ENCODE data around the gene IL25. TPM values are rescaled to one million over a fixed set of nuclear protein-coding genes. Genes with fewer than 3 reads are reported as not detected.
"Not testable (repeated sequence)": the region's sequence is repeated elsewhere in the genome, so short reads cannot be mapped to it uniquely, and the experiment has no call there.

The IL25 gene
- total RNA-seq, 1 donor from 2014 or later, result not detected

DNA sequence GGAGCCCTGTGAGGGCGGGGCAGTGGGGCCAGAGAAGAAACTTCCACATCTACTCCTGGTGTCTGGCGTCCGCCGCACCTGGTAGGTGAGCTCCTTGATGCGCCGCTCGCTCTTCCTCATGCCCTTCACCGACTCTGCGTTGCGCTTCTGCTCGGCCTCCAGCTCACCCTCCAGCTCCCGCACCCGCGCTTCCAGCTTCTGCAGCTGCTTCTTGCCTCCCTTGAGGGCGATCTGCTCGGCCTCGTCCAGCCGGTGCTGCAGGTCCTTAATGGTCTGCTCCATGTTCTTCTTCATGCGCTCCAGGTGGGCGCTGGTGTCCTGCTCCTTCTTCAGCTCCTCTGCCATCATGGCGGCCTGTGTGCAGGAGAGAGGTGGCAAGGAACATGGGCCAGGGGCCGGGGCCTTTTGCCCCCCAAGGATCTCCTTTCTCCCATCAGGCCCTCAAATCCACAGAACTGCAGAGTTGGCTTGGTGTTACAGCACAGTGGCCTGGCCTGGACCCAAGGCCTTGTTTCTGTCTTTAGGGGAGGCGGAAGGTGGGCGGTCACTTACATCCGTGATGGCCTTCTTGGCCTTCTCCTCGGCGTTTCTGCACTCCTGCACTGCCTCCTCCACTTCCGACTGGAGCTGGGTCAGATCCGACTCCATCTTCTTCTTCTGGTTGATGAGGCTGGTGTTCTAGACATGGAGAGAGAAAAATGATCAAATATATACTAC lies 11.9 kb downstream of the IL25 start:
- no peak for DNase-seq (ENCODE audit: low read depth)
- H3K4me3 ChIP-seq (ENCODE audit: low read depth, low read length), result no peak overlapping the region
- TF ChIP-seq, protein P1, sequence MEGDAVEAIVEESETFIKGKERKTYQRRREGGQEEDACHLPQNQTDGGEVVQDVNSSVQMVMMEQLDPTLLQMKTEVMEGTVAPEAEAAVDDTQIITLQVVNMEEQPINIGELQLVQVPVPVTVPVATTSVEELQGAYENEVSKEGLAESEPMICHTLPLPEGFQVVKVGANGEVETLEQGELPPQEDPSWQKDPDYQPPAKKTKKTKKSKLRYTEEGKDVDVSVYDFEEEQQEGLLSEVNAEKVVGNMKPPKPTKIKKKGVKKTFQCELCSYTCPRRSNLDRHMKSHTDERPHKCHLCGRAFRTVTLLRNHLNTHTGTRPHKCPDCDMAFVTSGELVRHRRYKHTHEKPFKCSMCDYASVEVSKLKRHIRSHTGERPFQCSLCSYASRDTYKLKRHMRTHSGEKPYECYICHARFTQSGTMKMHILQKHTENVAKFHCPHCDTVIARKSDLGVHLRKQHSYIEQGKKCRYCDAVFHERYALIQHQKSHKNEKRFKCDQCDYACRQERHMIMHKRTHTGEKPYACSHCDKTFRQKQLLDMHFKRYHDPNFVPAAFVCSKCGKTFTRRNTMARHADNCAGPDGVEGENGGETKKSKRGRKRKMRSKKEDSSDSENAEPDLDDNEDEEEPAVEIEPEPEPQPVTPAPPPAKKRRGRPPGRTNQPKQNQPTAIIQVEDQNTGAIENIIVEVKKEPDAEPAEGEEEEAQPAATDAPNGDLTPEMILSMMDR (conservative IDR thresholded peaks at IDR 0.05; ENCODE audit: low read depth, low read length), result no peak

DNA sequence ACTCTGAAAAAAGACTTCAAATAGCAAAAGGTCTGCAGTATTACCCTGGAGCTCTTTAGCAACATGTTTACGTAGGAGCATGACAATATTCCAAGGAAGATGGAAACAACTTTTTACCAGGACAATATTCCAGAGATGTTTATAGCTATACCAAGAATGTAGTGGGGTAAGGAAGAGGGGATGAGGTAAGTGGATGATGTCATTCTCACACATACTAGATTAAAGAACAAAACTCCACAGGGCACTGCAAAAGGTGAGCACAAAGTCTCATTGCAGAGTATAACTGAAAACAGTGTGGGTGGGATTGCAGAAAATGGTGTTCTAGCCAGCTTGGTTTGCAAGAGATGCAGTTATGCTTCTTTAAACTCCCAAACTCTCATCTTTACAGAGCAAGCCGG lies 12.6 kb downstream of the IL25 start:
- H3K4me3 ChIP-seq (ENCODE audit: low read depth, low read length), result no peak overlapping the region
- no peak for DNase-seq (ENCODE audit: low read depth)
- TF ChIP-seq, protein P1 (conservative IDR thresholded peaks at IDR 0.05; ENCODE audit: low read depth, low read length), result no peak

DNA sequence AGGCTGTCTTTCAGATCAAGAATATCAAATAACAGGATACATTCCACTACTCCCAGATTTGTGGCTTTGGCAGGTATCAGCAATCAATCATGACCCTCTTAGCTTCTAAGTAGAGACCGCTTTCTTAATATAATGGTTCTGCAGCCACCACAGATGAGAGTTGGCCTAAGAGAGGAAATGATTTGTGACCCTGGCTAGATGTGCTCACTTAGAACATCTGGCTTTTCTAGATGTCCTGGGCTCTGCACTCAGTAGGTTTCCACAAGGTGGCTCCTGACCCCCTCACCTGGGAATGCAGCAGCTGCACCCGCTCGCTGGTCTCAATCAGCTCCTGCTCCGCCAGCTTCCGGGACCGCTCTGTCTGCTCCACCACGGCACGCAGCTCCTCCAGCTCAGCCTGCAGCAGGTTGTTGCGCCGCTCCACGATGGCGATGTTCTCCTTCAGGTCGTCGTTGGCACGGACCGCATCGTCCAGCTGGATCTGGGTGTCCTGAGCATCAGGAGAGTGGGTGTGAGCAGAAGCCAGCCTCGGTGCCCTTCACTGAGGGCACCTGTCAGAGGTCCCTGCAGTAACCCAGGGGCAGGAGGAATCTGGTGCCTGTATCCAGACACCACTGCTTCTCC lies 13.1 kb downstream of the IL25 start:
- TF ChIP-seq, protein P1 (conservative IDR thresholded peaks at IDR 0.05; ENCODE audit: low read depth, low read length), result no peak
- no peak for DNase-seq (ENCODE audit: low read depth)
- H3K4me3 ChIP-seq (ENCODE audit: low read depth, low read length), result no peak overlapping the region

DNA sequence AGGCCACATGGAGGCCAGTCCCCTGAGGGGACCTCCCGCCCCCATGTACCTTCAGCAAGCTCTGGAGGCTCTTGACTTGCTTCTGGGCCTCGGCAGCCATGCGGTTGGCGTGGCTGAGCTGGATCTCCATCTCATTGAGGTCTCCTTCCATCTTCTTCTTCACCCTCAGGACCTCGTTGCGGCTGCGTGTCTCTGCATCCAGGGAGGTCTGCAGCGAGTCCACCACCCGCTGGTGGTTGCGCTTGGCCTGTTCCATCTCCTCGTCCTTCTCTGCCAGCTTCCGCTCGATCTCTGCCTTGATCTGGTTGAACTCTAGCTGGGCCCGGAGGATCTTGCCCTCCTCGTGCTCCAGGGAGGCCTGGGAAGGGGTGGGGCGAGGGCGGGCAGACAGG lies 13.7 kb downstream of the IL25 start:
- H3K4me3 ChIP-seq (ENCODE audit: low read depth, low read length); DNase-seq (ENCODE audit: low read depth): not testable (repeated sequence)

DNA sequence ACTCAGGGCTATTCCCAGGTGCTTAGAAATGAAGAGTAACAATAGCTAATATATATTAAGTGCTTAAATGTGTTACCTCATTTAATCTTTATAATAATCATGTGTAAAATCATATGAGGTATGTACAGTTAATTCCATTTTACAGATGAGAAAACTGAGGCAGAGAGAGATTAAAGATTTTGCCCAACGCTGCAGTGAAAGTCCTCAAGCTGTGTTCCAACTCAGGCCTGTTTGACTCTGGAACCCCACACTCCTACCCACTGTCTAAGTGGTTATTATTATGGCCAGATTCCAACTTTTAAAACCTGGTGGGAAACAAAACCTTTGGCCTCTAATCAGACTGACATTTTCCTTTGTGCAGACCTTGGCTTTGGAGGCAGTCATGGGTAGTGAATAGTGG lies 14.4 kb downstream of the IL25 start:
- no peak overlapping the region for H3K4me3 ChIP-seq (ENCODE audit: low read depth, low read length)
- DNase-seq (ENCODE audit: low read depth), result no peak
- TF ChIP-seq, protein P1 (conservative IDR thresholded peaks at IDR 0.05; ENCODE audit: low read depth, low read length), result no peak

DNA sequence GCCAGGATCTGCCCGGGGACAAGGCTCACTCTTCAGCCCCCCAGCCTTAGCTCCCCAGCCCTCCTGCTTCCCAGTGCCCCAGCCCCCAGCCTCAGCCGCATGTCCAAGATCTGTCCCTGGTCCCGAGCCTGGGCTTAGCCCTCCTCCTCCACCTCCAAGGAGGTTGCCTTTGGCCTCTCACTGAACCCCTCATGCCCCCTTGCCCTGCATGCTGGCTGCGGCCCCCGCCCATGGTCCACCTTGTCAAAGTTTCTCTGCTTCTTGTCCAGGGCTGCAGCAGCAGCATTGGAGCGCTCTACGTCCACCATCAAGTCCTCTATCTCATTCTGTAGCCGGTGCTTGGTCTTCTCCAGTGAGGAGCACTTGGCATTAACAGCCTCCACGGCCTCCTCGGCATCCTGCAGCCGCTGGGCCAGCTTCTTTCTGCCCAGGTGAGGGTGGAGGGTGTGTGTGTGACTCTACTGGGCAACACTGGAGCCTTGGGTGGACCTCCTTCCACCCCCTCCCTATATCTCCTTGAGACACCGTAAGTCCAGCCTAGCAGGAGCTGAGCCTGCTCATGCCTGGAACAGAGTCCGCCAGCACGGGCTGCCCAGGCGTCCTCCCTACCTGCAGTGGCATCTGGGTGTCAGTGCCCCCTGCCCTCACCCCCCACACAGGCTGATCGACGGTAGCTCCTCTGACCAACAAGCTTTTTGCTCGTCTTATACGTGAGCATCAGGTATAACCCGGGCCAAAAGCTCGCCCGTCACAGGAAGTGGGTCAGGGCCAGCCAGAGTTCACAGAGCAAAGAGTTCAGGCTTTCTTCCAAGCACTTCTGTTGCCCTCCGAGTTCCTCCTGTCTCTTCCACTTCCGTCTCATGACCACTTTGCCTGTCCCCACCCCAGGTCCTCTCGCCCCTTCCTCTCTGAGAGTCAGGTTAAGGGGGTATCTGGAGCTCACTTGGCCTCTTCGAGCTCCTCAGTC lies 15.6 kb downstream of the IL25 start:
- no peak overlapping the region for H3K4me3 ChIP-seq (ENCODE audit: low read depth, low read length)
- TF ChIP-seq, protein P1 (conservative IDR thresholded peaks at IDR 0.05; ENCODE audit: low read depth, low read length), result no peak
- DNase-seq (ENCODE audit: low read depth), result no peak

DNA sequence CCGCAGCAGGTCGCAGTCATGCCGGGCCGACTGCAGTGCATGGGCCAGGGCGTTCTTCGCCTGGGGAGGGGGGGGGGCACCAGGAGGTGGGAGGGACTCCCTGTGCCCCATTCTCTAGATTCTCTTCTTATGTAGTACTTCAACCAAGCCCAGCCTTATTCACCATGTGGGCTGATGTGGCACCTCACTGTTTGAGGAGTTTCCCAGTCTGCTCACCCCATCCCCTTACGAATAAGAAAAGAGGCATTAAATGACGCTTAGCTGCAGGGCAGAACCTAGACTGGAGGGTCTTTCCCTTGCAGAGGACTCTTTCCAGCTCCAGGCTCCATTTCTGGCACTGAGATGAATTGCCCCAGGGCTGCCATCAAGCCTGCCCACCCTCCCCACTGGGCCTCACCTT lies 16.4 kb downstream of the IL25 start:
- H3K4me3 ChIP-seq (ENCODE audit: low read depth, low read length), result no peak overlapping the region
- no peak for DNase-seq (ENCODE audit: low read depth)
- TF ChIP-seq, protein P1 (conservative IDR thresholded peaks at IDR 0.05; ENCODE audit: low read depth, low read length), result no peak

Data from epithelial cell of proximal tubule (primary cell).